NOMO-1 (cell line): ENCODE measurements around the gene TRIML2.

Source experiments
- DNase-seq, 2 experiments: peaks; one replicate each; lab custom pipeline; 2025; ENCODE audit not compliant: unreplicated experiment in 2 of 2; lab: John Stamatoyannopoulos, UW

TRIML2 gene, protein sequence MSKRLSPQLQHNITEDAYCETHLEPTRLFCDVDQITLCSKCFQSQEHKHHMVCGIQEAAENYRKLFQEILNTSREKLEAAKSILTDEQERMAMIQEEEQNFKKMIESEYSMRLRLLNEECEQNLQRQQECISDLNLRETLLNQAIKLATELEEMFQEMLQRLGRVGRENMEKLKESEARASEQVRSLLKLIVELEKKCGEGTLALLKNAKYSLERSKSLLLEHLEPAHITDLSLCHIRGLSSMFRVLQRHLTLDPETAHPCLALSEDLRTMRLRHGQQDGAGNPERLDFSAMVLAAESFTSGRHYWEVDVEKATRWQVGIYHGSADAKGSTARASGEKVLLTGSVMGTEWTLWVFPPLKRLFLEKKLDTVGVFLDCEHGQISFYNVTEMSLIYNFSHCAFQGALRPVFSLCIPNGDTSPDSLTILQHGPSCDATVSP

GRCh38 chr4:188109157-188109755 is at the start of gene TRIML2:
Gene TRIML2, minus strand, starts transcription at chr4:188109603. Its CDS starts 4,235 bp downstream, at chr4:188105368.
- no peak for DNase-seq

- DNase-seq: no peak
Measured at GRCh38 chr4:188158336-188158735, 48.9 kb upstream of the TRIML2 start.

DNA sequence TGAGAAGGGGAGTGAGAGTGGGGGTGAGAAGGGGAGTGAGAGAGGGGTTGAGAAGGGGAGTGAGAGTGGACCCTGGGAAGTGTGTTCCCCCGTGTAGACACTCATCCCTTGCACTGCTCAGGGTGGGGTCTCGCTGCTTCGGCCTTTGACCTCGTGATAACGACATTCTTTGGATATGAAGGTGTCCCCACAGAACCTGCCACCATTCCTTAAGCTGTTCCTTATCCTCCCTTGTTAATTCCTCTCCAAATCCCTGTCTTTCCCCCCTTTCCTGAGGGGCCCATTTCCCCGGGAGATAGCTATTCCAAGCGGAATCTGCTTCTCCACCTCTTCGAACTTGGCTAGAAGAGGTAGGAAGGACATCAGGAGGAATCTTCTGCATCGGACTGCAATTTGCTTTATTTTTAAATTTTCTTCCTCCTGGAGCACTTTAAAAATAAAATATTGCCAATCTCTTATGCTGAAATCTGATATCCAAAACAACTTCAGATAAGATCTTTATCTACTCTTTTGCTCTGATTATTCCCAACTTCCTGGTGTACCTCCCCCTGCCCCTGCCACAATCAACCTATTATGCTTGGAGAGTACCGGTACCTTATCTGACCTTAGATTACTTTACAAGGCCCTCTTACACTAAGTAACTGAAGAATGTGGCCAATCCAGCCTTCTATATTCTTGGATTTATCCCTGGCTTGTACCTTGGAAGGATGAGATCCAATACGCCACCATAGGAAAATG is 45.4 kb upstream of the TRIML2 start:
- no peak for DNase-seq

DNA sequence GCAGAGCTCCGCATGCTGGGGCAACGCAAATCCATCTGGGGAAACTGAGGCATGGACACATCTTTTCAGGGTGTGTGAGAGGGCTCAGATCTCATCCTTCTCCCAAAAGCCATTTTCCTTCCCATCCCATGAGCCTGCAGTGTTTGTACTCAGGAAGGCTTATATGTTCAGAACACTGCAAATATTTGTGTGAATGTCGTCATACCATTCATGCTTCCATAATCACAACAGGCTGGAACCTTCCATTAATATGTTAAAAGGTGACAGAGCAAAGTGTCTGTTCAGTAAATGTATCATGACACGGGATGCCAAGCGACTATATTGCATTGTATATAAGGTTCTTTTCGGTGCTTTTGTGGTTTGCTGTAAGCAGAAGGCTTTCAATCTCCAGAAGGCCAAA is 38.4 kb upstream of the TRIML2 start:
- DNase-seq: no peak

DNA sequence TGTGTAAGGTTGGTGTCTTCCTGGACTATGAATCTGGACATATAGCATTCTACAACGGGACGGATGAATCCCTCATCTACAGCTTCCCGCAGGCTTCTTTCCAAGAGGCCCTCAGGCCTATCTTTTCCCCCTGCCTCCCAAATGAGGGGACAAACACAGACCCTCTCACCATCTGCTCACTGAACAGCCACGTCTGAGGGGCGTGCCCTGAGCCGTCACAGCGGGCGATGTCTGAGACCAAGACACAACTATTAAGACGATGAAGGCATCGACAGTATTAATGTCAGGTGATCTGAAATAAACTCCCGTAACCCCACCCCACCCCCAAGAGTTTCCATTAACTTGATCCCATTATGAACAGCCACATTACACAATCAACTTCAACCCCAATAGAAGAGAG is 37.8 kb upstream of the TRIML2 start:
- no peak for DNase-seq

- DNase-seq: no peak
Measured at GRCh38 chr4:188146618-188147017, 37.2 kb upstream of the TRIML2 start.

DNA sequence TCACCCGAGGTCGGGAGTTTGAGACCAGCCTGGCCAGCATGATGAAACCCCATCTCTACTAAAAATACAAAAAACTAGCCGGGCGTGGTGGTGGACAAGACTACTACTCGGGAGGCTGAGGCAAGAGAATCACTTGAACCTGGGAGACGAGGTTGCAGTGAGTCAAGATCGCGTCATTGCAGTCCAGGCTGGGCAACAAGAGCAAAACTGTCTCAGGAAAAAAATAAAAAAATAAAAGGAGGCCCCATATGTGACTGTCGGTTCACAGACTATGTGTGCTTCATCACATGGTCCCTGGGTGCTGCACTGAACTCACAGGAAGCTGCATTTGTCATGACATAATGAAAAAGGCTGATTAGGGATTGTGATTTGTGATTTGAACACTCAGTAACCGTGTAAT is 36.2 kb upstream of the TRIML2 start:
- no peak for DNase-seq

- no peak for DNase-seq
Measured at GRCh38 chr4:188143731-188144130, 34.3 kb upstream of the TRIML2 start.

- DNase-seq: no peak
Measured at GRCh38 chr4:188139671-188140070, 30.3 kb upstream of the TRIML2 start.

GRCh38 chr4:188139141-188139540 is 29.7 kb upstream of the TRIML2 start, which contains the start of gene TRIML1:
Gene TRIML1, plus strand, starts transcription at chr4:188139441. Its CDS starts 118 bp downstream, at chr4:188139559.
- DNase-seq: no peak

DNA sequence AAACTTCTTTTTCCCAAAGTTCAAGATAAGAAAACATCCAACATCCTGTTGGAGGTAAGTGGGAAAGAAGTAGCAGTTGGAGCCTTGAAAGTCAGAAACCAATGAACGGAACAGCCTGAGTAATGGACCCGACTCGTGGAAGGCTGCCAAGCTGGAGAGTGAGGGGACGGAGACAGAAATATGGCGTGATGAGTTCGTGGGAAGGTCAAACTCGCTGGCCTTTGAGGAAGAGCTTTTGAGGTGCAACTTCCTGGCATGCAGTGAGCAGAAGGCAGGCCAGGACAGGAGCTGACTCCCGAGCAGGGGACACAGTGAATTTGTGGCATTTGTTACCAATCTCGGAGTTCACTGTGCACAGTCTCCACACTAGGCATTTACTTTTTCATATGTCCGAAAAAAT is 28.8 kb upstream of the TRIML2 start:
- DNase-seq: no peak

DNA sequence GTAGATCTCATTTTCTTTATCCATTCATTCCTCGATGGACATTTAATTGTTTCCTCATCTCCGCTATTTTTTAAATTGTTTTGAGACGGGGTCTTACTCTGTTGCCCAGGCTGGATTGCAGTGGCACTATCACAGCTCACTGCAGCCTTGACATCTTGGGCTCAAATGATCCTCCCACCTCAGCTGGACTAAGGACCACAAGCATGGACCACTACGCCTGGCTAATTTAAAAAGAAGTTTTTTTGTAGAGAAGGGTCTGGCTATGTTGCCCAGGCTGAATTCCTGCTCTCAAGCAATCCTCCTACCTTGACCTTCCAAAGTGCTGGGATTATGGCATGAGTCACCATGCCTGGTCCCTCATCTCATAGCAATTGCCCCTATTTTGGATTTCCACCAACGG is 22.8 kb upstream of the TRIML2 start:
- no peak for DNase-seq

DNA sequence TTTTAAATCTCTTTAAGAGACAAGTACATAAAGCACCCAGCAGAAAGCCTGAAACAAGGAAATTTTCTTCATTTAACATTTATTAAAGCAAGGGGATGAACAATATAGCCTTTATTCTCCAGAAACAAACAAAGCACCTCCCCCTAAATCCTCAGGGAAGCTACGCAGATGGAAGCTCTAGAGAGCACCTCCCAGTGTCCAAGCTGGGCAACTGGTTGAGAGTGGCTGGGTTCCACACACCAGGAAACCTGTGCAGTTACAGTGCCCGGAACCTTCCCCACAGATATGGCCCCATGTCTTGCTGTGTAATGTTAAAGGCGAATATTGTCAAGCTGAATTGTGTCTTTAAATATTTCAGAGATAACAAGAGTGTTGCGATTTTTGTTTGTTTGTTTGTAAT is 21.0 kb upstream of the TRIML2 start:
- no peak for DNase-seq

DNA sequence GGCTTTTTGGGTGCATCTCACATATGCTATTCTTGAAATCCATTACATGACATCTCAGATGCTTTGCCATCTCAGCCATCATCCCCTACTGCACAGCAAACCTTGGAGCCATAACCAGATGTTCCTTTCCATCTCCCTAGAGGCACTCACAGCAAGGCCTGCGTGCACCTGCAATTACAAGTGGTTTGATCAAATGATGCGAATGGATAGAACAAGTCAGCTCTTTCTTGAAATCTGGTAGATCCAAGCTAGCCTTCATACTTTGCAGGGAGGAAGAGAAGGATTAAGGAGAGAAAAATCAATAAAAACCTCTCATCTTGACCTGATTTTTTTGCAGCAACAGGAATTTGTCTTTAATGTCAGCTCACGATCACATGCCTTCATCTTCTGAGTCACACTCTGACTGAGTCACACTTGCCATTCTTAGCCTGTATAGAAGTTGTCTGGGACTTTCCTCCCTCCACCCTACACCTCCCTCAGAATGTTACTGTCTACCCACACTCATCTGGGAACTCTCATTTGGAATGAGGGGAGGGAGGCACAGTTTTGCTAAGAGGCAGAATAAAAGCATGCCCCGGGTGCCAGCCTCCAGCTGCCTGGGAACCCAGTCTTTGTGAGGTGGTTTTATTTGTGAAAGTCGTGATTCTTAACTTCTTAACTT is 17.9 kb upstream of the TRIML2 start:
- DNase-seq: no peak

GRCh38 chr4:188121530-188121929 is 12.1 kb upstream of the TRIML2 start:
- no peak for DNase-seq

- no peak for DNase-seq
Measured at GRCh38 chr4:188117631-188118324, 8.4 kb upstream of the TRIML2 start.

DNA sequence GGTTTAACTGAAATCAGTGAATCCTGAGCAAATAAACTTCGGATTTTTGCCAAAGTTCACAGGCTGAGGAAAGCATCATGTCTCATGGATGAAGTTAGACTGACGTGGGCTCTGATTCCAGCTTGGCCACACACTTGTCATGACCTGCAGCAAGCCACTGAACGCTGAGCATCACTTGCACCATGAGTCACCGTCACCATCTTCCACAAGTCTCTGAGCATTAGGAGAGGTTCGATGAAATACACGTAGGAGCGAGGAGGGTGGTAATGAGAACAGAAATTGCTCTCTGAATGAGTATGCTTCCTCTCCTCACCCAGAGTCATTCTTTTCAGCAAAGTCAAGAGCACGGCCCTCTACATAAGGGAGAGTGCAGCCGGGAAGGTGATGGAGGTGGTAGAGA is 3.8 kb upstream of the TRIML2 start:
- no peak for DNase-seq

DNA sequence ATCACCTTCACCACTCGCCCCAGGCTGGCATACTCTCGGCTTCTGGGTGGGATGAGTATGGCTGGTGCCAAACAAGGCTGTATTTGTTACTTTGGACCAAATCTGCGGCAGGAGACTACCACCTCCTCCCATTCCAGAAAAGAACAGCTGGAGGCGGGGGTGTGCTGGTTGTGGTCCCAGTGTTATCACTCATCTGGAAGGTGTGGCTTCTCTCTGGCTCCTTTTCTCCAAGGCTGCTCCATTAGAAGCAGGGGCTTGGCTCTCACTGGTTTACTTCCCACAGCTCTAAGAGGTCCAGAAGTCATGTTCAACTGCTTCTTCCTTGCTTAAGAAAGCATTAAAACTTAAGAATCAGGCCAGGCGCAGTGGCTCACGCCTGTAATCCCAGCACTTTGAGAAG is 2.6 kb upstream of the TRIML2 start:
- DNase-seq: no peak

DNA sequence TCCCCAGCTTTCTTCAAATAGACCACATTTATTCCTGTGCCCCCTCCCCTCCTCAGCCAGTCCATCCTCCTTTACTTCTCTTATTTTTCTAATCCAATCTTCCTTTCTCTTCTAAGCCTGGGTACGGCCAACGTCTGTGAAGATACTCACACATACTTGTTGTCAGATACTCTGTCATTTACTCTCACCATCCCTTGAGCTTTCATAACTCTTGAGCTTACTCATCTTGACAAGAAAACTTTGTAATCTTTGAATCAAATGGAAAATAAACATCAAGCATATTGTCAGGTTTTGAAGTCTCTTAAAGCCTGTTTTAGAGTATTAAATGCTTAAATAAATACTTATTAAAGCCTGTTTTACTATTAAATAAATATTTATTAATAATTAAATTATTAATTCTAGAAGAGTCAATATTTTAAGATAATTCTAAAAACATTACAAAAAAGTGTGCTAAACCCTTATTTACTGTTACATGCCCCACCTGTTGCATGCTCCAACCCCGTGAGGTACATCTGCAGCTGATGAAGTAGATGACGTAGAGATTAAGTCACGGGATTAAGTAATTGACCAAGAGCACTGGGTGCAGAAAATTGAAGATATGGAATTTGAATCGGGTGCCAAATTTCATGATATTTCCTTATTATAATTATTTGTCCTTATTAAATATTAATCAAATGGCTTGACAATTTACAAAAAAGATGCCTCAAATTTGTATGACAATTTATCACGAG is 1.5 kb upstream of the TRIML2 start:
- DNase-seq: no peak

DNA sequence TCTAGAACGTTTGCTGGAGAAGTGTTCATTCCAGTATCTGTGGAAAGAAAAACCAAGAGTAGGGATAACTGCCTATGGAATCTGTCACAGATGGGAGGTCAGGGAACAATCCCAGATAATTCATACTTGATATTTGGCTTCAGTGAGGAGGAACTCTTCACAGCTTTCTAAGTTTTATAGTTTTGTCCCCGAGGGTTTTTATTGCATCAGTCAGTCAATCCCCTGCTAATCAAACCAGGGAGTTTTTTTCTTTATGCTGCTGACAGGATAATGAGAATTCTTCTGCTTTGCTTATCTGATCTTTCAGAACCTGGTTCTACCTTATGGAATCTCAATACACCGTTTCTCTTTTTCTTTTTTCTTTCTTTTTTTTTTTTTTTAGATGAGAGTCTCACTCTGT is 633 bp upstream of the TRIML2 start:
- DNase-seq: no peak
